Mononuclear cell (primary cell): ENCODE measurements around the gene DOK1. TPM values are rescaled to one million over a fixed set of nuclear protein-coding genes. Genes with fewer than 3 reads are reported as not detected.

Experiments
- H3K27me3 ChIP-seq: 2 replicates; pipeline ENCODE4 v1.6.0; 2011; ENCODE audit warnings: low read length, control low read depth; ENCODE audit not compliant: insufficient read depth
- H3K4me1 ChIP-seq: 2 replicates; pipeline ENCODE4 v1.5.1; 2011; ENCODE audit warnings: mild to moderate bottlenecking, low read length, control low read depth; ENCODE audit not compliant: insufficient read depth
- H3K4me3 ChIP-seq: 2 replicates; pipeline ENCODE4 v1.5.1; 2011; ENCODE audit warnings: mild to moderate bottlenecking, low read length, moderate library complexity
- H3K9me3 ChIP-seq: 2 replicates; pipeline ENCODE4 v1.5.1; 2011; ENCODE audit warnings: low read depth, mild to moderate bottlenecking, control low read depth, low read length
- total RNA-seq: library from RNA; depleted of rRNA; stranded (reverse); fragments of >200 nt; gene quantifications from one replicate; pipeline ENCODE4 v1.2.3, GENCODE V29; 2012

The DOK1 gene
- total RNA-seq, 1 donor, result 2.9 TPM

DNA sequence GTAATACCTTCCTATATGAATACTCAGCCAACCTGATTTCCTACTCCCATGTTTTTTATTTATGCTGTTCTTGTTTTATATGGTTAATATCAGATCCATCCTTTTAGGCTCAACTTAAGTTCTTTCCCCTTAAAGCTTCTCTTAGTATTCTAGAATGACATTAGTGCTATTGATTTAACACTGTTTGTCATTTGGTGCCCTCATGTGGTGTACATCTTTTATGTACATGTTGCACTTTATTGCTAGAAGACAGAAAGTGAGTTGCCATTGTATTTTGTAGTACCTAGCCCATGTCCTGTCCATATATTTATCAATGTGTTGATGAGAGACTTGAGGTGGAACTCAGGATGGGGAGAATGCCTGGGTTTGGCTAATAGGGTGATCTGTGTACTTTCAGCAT, 22.3 kb upstream of the DOK1 start:
- Histone ChIP-seq H3K27me3 (no peaks in the 10 kb centered on the region), H3K4me3 (no peak overlapping the region), H3K9me3 (no peaks in the 10 kb centered on the region), H3K4me1 (peaks cover 30% of the 10 kb centered on the region)

DNA sequence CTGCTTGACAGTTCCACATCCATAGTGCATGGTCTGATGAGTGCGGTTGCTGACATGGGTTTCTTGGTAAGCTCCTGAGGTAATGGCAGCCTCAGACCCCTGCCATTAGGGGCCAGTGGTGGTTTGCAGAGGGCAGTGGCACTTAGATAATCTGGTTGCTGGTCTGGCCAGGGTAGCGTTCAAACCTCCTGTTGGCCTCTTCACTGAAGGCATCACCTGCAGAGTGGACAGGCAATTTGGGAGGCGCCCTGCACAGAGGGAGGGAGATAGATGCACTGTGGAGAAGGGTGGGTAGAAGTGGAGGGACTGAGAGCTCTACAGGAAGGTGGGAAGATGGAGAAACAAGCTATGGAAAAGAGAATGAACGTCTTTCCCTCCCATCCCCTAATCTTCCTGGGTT, 21.1 kb upstream of the DOK1 start:
- no peak overlapping the region for H3K4me3 ChIP-seq
- no peaks in the 10 kb centered on the region for H3K9me3 ChIP-seq
- H3K4me1 ChIP-seq, result peaks cover 23% of the 10 kb centered on the region
- H3K27me3 ChIP-seq, result no peaks in the 10 kb centered on the region

DNA sequence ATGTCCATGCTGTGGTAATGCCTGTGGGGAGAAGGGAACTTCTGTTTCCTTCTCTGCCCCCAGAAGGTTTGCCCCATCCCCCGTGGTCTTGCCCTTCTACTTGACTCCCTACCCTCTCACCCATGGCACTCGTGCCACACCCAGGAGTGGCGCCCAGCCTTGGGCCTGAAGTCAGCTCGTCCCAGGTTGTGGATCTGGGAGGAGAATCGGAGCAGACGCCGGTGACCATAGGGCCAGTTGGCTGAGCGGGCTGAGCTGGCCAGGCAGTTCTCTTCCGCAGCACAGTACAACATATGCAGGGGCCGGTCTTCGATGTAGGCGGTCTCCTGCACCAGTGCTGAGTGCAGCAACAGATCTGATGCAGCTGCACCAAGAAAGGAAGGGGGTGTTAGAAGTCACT, 20.1 kb upstream of the DOK1 start:
- H3K27me3 ChIP-seq, result no peaks in the 10 kb centered on the region
- H3K9me3 ChIP-seq, result no peaks in the 10 kb centered on the region
- H3K4me1 ChIP-seq, result peaks cover 24% of the 10 kb centered on the region
- H3K4me3 ChIP-seq, result no peak overlapping the region

DNA sequence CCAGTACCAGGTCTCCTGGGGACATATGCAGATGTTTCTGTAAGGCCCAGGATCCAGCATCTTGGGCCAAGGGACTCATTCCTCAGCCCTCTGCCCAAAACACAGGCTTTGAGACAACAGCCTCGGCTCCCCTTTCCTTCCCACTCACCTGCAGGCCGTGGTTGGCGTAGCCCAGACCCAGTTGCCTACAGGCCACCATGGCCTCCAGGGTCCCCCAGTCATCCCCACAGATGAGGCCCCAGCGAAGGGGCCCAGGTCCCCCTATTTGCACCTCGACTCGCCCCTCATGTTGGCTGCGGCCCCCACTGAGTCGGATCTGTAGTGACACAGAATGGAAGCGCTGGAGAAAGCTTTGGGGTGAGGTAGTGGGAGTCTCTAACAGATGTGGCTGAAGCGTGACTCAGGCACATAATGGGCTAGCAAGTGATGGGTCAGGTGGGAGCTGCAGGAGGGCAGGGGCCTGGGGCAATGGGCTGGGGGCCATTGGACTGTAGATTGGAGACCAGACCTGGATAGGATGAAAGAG, 19.0 kb upstream of the DOK1 start:
- Histone ChIP-seq H3K4me3 (no peak overlapping the region), H3K27me3 (no peaks in the 10 kb centered on the region), H3K4me1 (peaks cover 24% of the 10 kb centered on the region), H3K9me3 (no peaks in the 10 kb centered on the region)

DNA sequence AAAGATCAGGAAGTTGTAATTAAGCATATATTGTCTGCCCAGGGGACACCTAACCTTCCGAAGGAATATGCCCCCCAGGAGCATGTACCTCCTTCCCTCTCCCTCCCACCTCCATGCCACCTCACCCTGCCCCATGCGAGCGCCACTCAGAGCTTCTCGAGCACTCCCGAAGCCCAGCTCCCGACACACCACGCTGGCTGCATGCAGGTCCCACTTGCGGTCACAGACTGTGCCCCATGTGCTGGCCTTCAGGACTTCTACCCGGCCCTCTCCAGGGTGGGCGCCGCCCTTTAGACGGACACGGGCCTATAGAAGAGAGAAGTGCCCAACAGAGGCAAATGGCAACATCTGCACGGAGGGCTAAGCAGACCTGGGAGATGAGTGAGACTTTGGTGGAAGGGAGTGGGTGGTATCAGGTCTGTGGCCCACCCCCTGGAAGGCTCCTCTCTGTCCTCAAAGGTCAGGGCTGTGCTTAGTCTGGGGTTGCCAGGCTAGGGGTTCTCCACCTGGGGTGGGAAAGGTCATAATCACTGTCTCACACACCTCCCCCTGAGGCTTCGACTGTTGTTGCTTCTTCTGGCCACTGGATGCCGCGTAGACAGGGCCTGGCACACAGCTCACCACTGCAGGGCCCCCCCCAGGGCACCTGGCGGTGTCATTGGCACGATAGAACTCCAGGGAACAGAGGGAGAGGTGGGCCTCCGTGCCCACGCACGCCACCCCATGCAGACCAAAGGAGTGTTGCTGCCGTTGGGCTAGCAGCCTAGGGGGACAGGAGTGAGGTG, 18.2 kb upstream of the DOK1 start:
- Histone ChIP-seq H3K9me3 (no peaks in the 10 kb centered on the region), H3K4me3 (no peak overlapping the region), H3K4me1 (peaks cover 16% of the 10 kb centered on the region)

DNA sequence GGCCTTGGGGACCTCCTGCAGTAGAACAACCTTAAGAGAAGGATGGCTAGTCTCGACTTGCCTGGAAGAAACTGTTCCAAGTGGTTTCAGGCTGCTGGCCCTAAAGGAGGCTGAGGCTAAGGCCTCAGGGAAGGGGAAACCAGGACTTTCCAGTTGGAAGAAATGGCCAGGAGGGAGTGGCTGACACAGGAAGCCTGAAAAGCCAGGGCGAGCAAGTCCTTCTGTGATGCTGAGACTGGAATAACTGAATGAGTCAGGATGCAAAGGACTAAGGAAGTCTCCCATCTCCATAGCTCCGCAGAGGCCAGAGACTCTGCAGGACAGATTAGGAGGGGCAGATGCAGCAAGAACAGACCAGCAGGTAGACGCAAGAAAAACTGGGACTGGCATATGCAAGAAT, 17.4 kb upstream of the DOK1 start:
- Histone ChIP-seq H3K4me1 (peaks cover 11% of the 10 kb centered on the region), H3K27me3 (no peaks in the 10 kb centered on the region), H3K4me3 (no peak overlapping the region), H3K9me3 (no peaks in the 10 kb centered on the region)

More for the DNA sequence above, 18.2 kb upstream of the DOK1 start:
- no peaks in the 10 kb centered on the region for H3K27me3 ChIP-seq

DNA sequence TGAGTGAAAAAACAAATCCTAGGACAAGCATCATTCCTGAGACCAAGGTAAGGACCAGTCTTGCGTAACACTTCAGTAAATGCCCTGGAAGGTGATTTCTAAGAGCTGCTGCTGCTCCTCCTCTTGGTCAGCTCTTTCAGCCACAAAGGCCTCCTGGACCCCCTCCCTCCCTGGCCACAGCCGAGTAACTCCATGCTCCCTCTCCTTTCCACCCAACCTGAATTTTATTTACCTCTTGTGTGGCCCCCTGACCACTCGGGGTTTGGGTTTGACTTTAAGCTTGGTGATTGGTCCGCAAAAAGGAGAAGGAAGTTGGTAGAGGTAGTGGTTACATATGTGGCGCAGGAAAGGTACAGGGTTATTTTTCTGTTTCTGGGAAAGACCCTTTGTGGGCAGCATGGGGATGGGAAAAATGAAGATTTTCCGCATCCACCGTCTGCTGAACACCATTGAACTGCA, 15.6 kb upstream of the DOK1 start:
- peaks cover 11% of the 10 kb centered on the region for H3K4me1 ChIP-seq
- H3K27me3 ChIP-seq, result no peaks in the 10 kb centered on the region
- H3K9me3 ChIP-seq, result no peaks in the 10 kb centered on the region
- no peak overlapping the region for H3K4me3 ChIP-seq

DNA sequence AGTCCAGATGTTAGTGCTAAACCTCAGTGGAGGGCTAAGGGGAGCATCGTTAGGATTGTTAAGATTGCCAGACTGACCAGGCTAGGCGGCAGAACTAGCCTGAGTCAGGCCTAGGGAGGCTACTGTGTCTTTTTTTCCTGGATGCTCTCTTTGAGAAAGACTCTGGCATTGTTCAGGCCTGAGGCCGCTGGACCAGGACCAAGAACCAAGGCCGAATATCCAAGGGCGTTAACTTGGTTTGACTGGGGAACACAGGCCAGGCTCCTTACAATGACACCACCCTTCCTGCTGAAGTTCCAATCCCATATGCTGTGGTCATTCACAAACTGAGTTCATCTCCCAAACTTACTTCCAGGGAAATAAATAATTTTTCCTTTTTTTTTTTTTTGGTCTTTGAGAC, 14.2 kb upstream of the DOK1 start:
- H3K9me3 ChIP-seq, result no peaks in the 10 kb centered on the region
- peaks cover 11% of the 10 kb centered on the region for H3K4me1 ChIP-seq
- no peaks in the 10 kb centered on the region for H3K27me3 ChIP-seq
- H3K4me3 ChIP-seq, result no peak overlapping the region

DNA sequence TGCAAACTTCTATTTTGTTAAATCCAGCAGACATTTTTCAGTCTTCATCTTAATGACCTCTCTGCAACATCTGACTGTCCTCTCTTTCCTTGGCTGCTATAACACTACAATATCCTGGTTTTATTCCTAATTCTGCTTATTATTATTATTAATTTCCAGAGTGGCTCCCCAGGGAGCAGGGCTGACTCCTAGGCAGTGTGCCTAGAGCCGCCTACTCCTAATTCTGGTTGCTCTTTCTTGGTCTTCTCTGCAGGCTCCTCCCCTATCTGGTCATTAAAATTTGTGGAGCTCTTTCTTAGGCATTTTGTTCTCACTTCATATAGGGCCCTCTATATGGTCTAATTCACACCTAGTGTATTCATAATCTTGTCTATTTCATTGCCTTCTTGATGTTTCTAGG, 11.5 kb upstream of the DOK1 start:
- Histone ChIP-seq H3K27me3 (peaks cover 9% of the 10 kb centered on the region), H3K4me3 (no peak overlapping the region), H3K4me1 (peaks cover 11% of the 10 kb centered on the region), H3K9me3 (no peaks in the 10 kb centered on the region)

DNA sequence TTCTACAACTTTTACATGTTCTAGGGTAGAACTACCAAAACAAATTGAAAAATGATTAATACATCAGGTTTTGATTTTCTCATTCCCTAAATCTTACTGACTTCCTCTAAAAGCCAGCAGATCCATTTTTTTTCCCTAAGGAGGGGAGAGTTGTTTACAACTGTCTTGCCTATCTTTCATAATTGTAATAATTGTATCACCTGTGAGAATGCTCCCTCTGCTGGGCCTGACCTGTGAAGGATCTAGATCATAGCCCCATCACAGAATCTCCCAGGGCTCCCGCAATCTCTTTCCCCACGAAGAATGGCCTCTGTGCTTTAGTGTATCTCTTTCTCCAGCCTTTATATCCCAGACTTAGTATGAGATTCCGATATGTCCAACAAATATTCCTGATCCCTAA, 9.9 kb upstream of the DOK1 start:
- Histone ChIP-seq H3K9me3 (no peaks in the 10 kb centered on the region), H3K27me3 (peaks cover 23% of the 10 kb centered on the region), H3K4me1 (peaks cover 15% of the 10 kb centered on the region), H3K4me3 (no peak overlapping the region)

DNA sequence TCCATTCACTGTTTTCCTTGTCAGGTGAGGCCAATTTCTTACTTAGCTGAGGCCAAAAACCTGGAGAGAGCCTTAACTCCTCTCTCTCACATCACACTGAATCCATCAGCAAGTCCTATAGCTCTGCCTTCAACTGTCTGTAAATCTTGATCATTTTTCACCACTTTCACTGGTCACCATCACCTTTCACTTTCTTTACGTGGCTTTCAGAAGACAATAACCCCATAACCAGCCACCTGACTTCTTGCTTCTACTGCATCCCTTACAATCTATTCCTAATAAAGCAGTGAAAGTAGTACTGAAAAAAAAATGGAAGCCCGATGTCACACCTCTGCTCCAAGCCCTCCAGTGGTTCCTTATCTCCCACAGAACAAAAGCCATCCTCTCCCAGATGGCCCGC, 8.5 kb upstream of the DOK1 start:
- peaks cover 19% of the 10 kb centered on the region for H3K4me1 ChIP-seq
- H3K4me3 ChIP-seq, result no peak overlapping the region
- no peaks in the 10 kb centered on the region for H3K9me3 ChIP-seq
- H3K27me3 ChIP-seq, result peaks cover 28% of the 10 kb centered on the region

DNA sequence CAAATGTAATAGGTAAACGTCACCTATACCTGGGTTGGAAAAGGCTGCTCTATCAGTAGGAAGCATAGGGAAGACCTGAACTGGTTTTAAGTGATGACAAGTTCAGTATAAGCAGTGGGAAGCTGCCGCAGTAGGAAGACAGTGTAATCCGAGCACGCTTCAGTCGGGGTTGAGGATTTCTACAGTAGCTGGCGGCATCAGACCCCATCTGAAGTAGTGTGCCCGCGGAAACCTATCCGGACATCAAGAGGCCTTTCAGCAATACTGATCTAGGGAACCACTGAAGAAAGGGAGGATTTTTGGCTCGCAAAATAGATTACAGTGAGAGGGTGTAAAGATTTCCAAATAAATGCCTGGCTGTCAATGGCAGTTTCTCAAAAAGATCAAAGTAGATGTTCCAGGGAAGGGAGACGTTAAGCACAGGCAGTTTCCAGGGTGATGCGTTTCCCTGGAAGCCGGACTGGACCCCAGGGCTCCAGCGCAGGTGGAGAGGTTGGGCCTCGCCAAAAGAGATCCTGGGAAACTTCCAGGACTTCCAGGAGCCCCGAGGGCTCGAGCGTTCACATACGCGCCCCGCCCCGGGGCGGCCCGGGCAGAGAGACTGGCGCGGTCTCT, 6.1 kb upstream of the DOK1 start:
- H3K9me3 ChIP-seq, result no peaks in the 10 kb centered on the region
- peak overlapping the region; percentile 38 for H3K4me3 ChIP-seq
- H3K4me1 ChIP-seq, result peaks cover 22% of the 10 kb centered on the region
- H3K27me3 ChIP-seq, result peaks cover 28% of the 10 kb centered on the region

DNA sequence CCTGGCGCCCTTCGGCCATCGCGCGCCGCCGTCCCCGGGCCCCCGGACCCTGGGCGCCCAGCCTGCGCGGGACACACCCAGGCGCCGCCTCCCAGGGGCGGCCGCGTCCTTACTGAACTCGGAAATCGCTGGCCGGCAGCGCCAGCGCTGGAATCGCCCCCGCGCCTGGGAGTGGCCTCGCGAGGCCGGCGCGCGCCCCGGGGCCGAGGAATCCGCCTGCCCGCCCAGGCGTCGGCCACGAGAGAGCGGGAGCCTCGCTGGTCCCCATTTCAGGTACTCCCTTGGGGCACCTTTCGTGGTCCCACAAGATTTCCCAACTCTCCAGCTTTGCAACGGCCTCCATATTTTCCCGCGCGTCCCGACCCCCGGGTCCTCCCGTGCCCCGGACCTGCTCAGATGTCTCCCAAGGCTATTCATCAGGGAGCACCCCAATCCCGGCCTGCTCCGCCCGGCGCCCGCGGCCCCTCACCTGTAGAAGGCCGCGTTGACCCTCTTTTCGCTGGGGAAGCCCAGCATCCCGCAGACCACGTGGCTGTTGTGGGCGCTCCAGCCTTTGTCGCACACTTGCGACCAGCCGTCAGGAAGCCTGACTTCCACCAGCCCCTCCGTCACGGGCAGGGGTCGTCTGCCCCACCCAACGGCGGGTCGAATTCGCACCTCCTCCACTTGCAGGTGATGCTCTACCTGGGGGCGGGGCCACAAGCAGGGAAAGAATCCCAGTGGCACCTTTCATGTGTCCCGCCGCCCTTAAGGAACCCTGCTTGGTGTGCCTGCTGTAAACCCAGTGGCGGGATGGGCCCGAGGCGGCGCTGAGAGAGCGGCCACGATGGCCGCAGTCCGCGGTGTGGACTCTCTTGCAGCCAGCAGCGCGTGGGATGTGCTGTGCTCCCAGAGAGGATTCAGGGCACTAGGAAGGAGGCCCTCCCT, 5.4 kb upstream of the DOK1 start:
- Histone ChIP-seq H3K4me3 (peak overlapping the region; percentile 38), H3K9me3 (no peaks in the 10 kb centered on the region), H3K4me1 (peaks cover 30% of the 10 kb centered on the region), H3K27me3 (peaks cover 28% of the 10 kb centered on the region)

DNA sequence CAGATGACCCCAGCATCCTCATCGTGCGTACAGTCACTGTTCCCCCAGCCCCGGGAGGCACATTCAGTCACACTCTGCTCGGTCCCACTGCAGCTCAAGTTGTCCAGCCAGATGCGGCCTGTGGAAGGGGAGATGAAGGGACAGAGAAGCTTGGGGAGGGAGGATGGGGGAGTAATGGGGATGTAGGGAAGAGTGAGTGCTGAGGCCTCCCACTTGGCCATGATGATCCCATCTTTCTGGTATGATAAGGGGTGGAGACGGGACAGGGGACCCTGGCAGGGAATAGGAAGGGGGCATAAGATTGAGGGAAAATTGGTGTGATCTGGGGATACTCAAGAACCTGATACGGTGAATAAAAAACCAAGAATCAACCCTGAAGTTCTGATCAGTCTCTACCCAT, 4.3 kb upstream of the DOK1 start:
- Histone ChIP-seq H3K27me3 (peaks cover 28% of the 10 kb centered on the region), H3K4me3 (no peak overlapping the region), H3K9me3 (no peaks in the 10 kb centered on the region), H3K4me1 (peaks cover 31% of the 10 kb centered on the region)

DNA sequence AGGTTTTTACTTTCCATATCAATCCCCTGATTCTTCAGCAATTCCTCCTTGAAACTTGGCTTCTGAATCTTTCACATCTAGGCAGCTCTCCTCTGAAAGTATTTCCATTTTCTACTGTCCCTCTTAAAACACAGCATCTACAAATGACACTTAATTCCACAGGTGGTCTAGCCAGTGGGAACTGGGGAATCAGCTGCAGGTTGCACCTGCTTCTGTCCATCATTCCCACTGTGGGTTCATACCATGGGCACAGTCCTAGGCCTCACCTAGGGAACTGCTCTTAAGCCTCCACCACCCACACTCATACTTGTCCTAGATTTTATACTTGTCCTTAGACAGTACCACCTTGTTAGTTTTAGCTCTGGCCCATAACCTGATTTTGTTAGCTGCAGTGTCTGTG, 3.0 kb upstream of the DOK1 start:
- Histone ChIP-seq H3K9me3 (no peaks in the 10 kb centered on the region), H3K4me3 (no peak overlapping the region), H3K27me3 (peaks cover 28% of the 10 kb centered on the region), H3K4me1 (peaks cover 44% of the 10 kb centered on the region)
